ENCODE data around the gene RAC2.

The RAC2 gene

DNA sequence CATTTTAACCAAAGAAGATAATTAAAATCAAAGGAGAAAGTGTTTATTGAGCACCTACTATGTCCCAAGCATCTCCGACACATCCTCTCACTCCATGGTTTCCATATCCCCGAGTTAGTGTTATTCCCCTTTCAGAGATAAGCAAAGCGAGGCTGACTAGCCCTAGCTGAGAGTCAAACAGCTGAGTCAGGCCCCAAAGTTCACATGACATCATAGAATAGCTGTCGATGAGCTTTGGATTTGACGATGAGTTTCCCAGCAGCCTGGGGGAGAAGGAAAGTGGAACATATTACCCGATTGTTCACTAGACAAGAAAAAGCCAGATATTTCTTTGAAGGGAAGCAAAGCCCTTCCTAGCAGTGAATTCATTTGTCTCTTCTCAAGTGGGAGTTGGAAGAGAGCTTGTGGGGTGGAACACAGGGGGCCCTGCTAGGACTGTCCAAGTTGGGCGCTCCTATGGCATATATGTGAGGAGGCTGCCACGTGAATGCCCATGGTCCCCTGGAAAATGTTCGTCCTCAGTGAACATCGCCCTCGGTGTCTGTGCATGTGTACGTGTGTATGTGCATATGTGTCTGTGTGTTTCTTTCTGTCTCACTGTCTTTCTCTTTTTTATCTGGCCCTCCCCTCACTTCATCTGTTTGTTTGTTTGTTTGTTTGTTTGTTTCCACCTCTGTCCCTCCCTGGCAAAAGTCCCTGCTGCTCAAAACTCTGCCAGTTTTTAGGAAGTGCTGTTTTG, 37.7 kb upstream of the RAC2 start:
- Histone ChIP-seq H3K4me3 (no peak overlapping the region), H3K9me3 (no peaks in the 10 kb centered on the region), H3K36me3 (replicated peaks) (no peaks in the 10 kb centered on the region), H3K4me1 (no peaks in the 10 kb centered on the region), H3K27me3 (ENCODE audit: low read depth) (peaks cover 19% of the 10 kb centered on the region)
- in situ Hi-C loops (cut with MboI; ENCODE audit: low sequenced_read_pairs), result no loop called here
- DNase-seq (ENCODE audit: low spot score in 2 of 2), result no peak

DNA sequence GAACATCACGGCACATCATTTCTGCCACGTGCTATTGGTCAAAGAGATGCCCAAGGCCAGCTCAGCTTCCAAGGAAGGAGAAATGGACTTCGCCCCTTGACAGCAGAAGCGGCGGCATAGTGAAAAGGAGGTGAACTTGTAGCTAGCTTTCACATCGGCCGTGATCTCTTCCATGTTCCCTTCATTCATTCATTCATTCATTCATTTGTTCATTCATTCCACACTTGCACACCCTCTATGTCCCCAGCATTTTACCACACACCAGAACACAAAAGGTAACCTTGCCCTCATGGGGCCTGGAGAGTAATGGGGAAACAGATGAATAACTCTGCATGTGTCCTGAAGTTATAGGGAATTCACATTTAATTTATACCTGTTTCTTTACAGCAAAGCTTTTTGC, 37.1 kb upstream of the RAC2 start:
- H3K4me1 ChIP-seq, result no peaks in the 10 kb centered on the region
- H3K27me3 ChIP-seq (ENCODE audit: low read depth), result peaks cover 13% of the 10 kb centered on the region
- no peak overlapping the region for H3K4me3 ChIP-seq
- in situ Hi-C loops (cut with MboI; ENCODE audit: low sequenced_read_pairs), result no loop called here
- H3K36me3 ChIP-seq (replicated peaks), result no peaks in the 10 kb centered on the region
- no peaks in the 10 kb centered on the region for H3K9me3 ChIP-seq
- no peak for DNase-seq (ENCODE audit: low spot score in 2 of 2)

DNA sequence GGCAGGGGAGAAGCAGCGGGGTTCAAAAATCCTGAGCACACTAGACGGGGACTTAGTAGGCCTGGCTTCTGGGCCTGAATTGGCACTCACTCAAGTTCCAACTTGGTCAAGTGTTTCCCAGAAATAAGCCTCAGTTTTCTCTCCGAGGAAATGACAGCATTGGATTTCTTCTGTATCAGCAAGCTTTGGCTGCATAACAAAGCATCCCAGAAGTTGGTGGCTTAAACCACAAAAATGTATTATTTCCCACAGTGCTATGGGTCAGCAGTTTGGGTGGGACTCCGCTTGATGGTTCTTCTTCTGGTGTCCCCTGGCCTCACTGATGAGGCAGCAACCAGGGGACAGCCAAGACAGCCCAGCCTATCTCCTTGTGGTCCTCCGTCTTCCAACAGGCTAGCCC, 36.6 kb upstream of the RAC2 start:
- H3K4me1 ChIP-seq, result no peaks in the 10 kb centered on the region
- H3K36me3 ChIP-seq (replicated peaks), result no peaks in the 10 kb centered on the region
- no peak overlapping the region for H3K4me3 ChIP-seq
- in situ Hi-C loops (cut with MboI; ENCODE audit: low sequenced_read_pairs), result no loop called here
- peaks cover 11% of the 10 kb centered on the region for H3K27me3 ChIP-seq (ENCODE audit: low read depth)
- no peaks in the 10 kb centered on the region for H3K9me3 ChIP-seq
- no peak for DNase-seq (ENCODE audit: low spot score in 2 of 2)

DNA sequence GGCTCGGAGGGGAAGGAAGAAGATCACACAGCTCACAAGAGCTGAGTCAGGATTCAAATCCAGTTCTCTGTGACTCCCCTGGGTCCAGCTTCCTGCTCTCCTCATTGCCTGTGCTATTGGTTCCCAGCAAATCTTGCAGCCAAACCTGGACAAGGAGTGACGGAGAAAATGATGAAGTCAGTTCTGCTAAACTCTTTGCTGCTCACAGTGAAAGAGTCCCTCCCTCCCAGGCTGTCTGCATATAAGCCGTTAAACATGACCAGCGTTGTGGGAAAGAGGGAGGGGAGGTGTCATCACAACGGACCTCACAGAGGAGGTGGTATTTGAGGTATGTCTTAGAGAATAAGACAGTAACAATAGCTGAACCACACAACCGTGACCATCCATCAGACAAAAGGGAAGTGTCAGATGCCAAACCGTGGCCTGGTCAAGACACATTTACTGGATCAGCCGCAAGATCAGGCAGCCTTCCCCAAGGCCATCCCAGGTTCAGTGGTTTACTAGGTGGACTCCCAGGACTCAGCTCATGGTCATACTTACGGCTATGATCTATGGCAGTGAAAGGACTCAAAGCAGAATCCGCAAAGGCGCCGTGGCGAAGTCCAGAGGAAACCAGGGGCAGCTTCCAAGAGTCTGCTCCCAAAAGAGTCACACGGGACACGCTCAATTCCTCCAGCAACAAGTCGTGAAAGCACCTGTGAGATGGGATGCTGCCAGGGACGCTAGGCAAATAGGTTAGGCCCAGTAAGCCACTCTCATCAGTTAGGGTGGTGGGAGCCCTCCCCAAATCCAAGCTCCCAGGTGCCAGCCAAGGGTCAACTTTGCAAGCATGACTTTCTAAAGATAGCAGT, 35.5 kb upstream of the RAC2 start:
- no peaks in the 10 kb centered on the region for H3K9me3 ChIP-seq
- no peak overlapping the region for H3K4me3 ChIP-seq
- no peaks in the 10 kb centered on the region for H3K4me1 ChIP-seq
- in situ Hi-C loops (cut with MboI; ENCODE audit: low sequenced_read_pairs), result no loop called here
- DNase-seq (ENCODE audit: low spot score in 2 of 2), result no peak
- no peaks in the 10 kb centered on the region for H3K36me3 ChIP-seq (replicated peaks)
- peaks cover 9% of the 10 kb centered on the region; the same call in 1 of the 2 replicates for H3K27me3 ChIP-seq (ENCODE audit: low read depth)

DNA sequence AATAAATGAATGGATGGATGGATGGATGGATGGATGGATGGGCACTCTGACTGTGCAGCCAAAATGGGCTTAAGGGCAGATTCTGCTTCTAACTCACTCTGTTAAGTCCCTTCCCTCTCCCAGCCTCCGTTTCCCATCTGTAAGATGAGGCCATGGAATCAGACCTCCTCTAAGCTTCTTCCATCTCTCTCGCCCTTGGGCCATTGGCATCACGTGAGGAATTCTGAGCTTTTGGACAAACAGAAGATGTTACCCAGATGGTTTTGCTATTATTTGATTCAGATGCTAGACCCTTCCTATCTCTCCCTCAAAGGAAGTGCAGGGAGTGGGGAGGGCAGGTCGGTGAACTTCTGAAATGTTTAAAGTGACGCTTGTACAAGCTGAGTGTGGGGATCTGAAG, 34.2 kb upstream of the RAC2 start:
- H3K27me3 ChIP-seq (ENCODE audit: low read depth), result peaks cover 9% of the 10 kb centered on the region; the same call in 1 of the 2 replicates
- in situ Hi-C loops (cut with MboI; ENCODE audit: low sequenced_read_pairs), result no loop called here
- no peaks in the 10 kb centered on the region for H3K4me1 ChIP-seq
- H3K4me3 ChIP-seq, result no peak overlapping the region
- no peaks in the 10 kb centered on the region for H3K36me3 ChIP-seq (replicated peaks)
- DNase-seq (ENCODE audit: low spot score in 2 of 2), result no peak
- H3K9me3 ChIP-seq, result no peaks in the 10 kb centered on the region

DNA sequence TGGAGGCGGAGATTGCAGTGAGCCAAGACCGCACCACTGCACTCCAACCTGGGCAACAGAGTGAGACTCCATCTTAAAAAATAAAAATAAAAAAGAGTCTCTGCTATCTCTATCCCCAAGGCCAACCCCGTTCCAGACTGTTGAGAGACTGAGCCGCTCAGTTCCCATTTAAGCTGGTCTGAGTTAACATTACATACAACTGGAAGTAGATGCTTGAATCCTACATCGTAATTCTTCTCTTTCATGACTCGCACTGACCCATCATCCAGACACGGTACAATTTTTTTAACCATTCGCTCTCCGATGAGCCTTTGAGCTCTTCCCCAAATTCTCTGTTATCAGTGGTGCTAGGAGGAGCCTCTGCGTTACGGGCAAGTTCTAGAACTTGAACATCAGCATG, 33.3 kb upstream of the RAC2 start:
- H3K36me3 ChIP-seq (replicated peaks), result no peaks in the 10 kb centered on the region
- in situ Hi-C loops (cut with MboI; ENCODE audit: low sequenced_read_pairs), result no loop called here
- H3K9me3 ChIP-seq, result no peaks in the 10 kb centered on the region
- H3K4me3 ChIP-seq, result no peak overlapping the region
- H3K4me1 ChIP-seq, result no peaks in the 10 kb centered on the region
- peaks cover under 1% of the 10 kb centered on the region; the same call in 1 of the 2 replicates for H3K27me3 ChIP-seq (ENCODE audit: low read depth)
- no peak for DNase-seq (ENCODE audit: low spot score in 2 of 2)

DNA sequence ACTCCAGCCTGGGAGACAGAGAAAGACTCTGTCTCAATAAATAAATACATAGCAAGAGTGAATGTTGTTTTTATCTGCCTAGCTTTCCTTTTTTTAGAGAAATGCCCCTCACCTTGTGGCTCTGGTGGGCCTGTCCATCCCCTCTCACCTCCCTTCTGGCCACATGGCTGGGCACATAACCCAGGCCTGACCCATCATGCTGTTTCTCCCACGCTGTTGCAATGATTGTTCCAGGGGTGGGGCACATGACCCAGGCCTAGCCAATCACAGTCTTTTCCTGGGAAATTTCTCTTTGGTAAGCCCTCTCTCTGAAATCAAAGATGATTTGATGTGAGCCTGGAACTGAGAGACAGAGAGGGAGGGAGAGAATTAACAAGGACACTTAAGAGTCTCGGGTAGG, 32.7 kb upstream of the RAC2 start:
- in situ Hi-C loops (cut with MboI; ENCODE audit: low sequenced_read_pairs), result no loop called here
- no peaks in the 10 kb centered on the region for H3K4me1 ChIP-seq
- H3K27me3 ChIP-seq (ENCODE audit: low read depth), result no peaks in the 10 kb centered on the region
- no peak overlapping the region for H3K4me3 ChIP-seq
- H3K9me3 ChIP-seq, result no peaks in the 10 kb centered on the region
- no peaks in the 10 kb centered on the region for H3K36me3 ChIP-seq (replicated peaks)
- no peak for DNase-seq (ENCODE audit: low spot score in 2 of 2)

DNA sequence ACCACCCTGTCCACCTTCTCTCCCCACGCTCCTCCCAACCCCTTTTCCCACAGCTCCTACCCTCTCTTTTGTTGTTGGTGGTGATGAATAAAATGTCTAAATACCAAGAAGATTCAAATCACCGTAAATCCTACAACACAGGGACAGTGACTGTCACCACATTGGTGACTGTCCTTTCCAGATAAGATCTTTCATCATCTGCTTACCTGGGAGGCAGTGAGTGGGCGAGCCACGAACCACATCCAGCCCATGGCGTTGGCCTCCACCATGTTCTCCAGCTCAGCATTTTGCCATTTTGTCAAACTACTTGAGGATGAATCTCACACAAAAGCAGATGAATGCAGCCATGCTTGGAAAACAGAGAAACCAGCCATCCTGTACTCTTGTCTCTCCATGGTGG, 31.6 kb upstream of the RAC2 start:
- H3K4me3 ChIP-seq, result no peak overlapping the region
- 0 out of 2 replicates have a peak, but pooled peaks cover 6% of the 10 kb centered on the region for H3K27me3 ChIP-seq (ENCODE audit: low read depth)
- in situ Hi-C loops (cut with MboI; ENCODE audit: low sequenced_read_pairs), result no loop called here
- no peaks in the 10 kb centered on the region for H3K36me3 ChIP-seq (replicated peaks)
- no peaks in the 10 kb centered on the region for H3K4me1 ChIP-seq
- DNase-seq (ENCODE audit: low spot score in 2 of 2), result no peak
- no peaks in the 10 kb centered on the region for H3K9me3 ChIP-seq

DNA sequence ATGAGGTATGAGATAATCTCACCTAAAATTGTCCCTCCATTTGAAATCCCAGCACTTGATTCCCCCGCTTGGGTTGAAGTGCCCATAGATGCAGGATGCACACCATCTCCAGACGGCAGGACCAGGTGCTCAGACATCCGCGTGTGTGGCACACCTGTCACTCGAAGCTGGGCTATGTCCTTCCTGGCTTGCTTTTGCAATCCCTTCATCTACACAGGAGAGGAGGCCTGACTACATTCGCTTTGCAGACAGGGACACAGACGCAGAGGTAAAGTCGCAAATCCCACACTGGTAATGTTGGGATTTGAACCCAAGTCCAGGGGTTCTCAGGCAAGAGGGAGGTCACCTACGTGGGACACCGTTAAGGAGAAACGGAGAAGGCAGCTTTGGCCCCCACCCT, 31.1 kb upstream of the RAC2 start:
- no peaks in the 10 kb centered on the region for H3K9me3 ChIP-seq
- H3K36me3 ChIP-seq (replicated peaks), result no peaks in the 10 kb centered on the region
- no peaks in the 10 kb centered on the region for H3K4me1 ChIP-seq
- no peak for DNase-seq (ENCODE audit: low spot score in 2 of 2)
- H3K4me3 ChIP-seq, result no peak overlapping the region
- H3K27me3 ChIP-seq (ENCODE audit: low read depth), result 0 out of 2 replicates have a peak, but pooled peaks cover 7% of the 10 kb centered on the region
- in situ Hi-C loops (cut with MboI; ENCODE audit: low sequenced_read_pairs), result no loop called here

DNA sequence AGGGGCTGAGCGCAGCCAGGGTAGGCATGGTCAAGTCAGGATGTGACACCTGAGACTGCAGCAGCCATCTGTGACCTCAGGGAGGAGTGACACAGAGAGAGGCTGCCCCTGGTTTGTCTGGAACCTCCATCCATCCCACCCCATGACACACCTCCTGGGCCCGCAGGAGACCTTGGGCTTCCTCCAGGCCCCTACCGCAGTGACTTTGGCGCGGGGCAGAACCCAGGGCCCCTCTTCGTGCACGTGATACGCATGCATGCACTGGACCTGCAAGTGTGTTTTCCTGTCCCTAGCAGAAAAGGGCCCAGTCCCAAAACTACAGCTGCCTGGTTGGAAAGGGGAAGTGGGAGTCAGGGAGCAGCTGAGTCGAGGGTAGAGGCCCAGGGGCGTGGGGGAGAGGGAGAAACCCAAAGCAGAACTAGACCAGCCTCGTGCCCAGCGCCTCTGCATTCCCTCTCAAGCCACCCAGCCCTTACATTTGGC, 30.4 kb upstream of the RAC2 start:
- Histone ChIP-seq H3K9me3 (no peaks in the 10 kb centered on the region), H3K27me3 (ENCODE audit: low read depth) (0 out of 2 replicates have a peak, but pooled peaks cover 7% of the 10 kb centered on the region), H3K4me3 (no peak overlapping the region), H3K4me1 (no peaks in the 10 kb centered on the region), H3K36me3 (replicated peaks) (no peaks in the 10 kb centered on the region)
- no peak for DNase-seq (ENCODE audit: low spot score in 2 of 2)
- in situ Hi-C loops (cut with MboI; ENCODE audit: low sequenced_read_pairs), result no loop called here

DNA sequence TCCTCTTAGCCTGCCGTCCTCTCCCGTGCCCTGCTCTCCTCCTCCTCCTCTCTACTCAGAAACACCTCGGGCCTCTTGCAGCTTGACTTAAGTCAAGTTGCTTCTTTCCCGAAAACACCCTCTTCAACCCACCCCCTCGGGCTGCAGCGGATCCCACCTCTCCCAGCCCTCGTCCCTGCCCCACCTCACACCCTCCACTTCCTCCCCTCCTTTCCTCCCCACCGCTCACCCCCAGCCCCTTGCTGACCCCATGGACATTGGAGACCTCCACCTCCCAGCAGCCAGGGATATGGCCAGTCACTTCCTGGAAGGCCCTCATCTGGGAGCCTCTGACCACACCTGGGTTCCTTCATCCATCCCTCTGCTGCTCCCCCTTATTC, 29.8 kb upstream of the RAC2 start:
- in situ Hi-C loops (cut with MboI; ENCODE audit: low sequenced_read_pairs), result no loop called here
- H3K27me3 ChIP-seq (ENCODE audit: low read depth), result 0 out of 2 replicates have a peak, but pooled peaks cover 7% of the 10 kb centered on the region
- no peak for DNase-seq (ENCODE audit: low spot score in 2 of 2)

DNA sequence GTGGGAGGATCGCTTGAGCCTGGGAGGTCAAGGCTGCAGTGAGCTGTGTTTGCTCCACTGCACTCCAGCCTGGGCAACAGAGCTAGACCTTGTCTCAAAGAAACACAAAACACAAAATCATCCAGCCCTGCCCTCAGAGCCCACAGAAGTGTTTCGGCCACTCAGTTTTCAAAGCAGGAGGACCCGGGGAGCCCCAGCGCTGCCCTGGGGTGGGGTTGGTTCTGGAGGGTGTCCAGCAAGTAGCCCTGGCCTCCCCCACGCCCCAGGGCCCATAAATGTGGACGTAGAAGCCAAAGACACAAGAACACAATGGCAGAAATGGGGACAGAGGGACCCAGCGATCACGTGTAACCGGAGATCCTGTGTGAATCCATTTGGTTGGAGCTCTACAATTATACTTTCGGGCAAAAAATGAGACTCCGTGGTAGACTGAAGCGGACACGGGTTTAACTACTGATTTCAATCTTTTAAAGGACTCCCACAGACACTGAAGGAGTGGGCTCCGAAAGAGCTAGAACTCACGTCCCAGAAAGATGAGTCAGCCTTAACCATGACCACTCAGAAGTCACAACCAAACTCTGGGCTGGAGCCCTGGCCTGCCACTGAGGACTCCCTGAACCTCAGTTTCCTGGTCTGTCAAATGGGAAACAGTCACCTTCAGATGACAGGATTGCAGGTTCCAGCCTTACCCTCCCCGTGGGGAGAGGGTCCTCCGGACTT, 29.2 kb upstream of the RAC2 start:
- in situ Hi-C loops (cut with MboI; ENCODE audit: low sequenced_read_pairs), result no loop called here
- Histone ChIP-seq H3K9me3 (no peaks in the 10 kb centered on the region), H3K4me3 (no peak overlapping the region), H3K36me3 (replicated peaks) (no peaks in the 10 kb centered on the region), H3K27me3 (ENCODE audit: low read depth) (0 out of 2 replicates have a peak, but pooled peaks cover 7% of the 10 kb centered on the region), H3K4me1 (no peaks in the 10 kb centered on the region)
- DNase-seq (ENCODE audit: low spot score in 2 of 2), result no peak

More for the DNA sequence above, 29.8 kb upstream of the RAC2 start:
- no peak overlapping the region for H3K4me3 ChIP-seq
- H3K9me3 ChIP-seq, result no peaks in the 10 kb centered on the region
- H3K4me1 ChIP-seq, result no peaks in the 10 kb centered on the region
- H3K36me3 ChIP-seq (replicated peaks), result no peaks in the 10 kb centered on the region

DNA sequence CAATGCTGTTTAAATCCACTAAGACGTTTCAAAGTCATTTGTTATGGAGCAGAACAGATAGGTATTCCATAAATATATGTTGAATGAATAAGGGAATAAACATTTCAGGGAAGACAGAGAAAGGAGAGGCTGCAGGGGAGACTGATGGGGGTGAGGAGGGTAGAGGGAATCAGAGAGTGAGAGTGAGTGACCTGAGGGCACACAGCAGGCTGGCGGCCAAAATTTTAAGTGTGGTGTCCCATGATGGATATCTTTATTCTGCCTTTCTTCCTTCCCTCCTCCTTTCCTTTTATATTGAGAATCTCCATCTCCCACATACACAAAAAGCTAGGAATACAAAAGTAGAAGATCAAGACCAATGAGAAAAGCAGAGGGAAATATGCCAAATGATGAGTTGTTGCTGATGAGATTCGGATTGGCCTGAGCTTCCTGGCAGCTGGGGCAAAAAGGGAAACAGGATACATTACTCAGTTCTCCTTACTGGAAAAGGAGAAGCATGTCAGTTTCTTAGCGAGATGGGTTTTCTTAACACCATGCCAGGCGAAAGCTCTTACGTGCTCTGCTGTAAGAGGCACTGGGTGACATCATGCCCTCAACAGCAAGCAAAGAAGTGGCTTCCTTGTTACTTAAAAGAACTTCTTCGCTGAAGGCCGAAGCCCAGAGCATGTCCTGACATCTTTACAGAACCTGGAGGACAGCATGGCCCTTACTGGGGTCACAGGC, 27.0 kb upstream of the RAC2 start:
- in situ Hi-C loops (cut with MboI; ENCODE audit: low sequenced_read_pairs), result no loop called here
- H3K4me1 ChIP-seq, result no peaks in the 10 kb centered on the region
- H3K36me3 ChIP-seq (replicated peaks), result no peaks in the 10 kb centered on the region
- no peak overlapping the region for H3K4me3 ChIP-seq
- DNase-seq (ENCODE audit: low spot score in 2 of 2), result no peak
- 0 out of 2 replicates have a peak, but pooled peaks cover 7% of the 10 kb centered on the region for H3K27me3 ChIP-seq (ENCODE audit: low read depth)
- H3K9me3 ChIP-seq, result no peaks in the 10 kb centered on the region

Data from HAP-1 (cell line).